Activated CD8-positive, alpha-beta memory T cell treated with anti-CD3 and anti-CD28 coated beads for 36 hours (primary cell): ENCODE results near the gene TCF20. TPM values are rescaled to one million over a fixed set of nuclear protein-coding genes. Genes with fewer than 3 reads are reported as not detected.

Experiments
- CTCF ChIA-PET: fragments of 350-600 bp; sonication (Branson Sonifier 250); formaldehyde crosslinking; loops from one replicate; lab custom pipeline; 2021; ENCODE audit warnings: antibody characterized with exemption; lab: Charles Lee
- POLR2A ChIA-PET: fragments of 350-600 bp; sonication (Branson Sonifier 250); formaldehyde crosslinking; loops from one replicate; lab custom pipeline; 2021; ENCODE audit warnings: antibody characterized with exemption; lab: Charles Lee
- total RNA-seq, 2 experiments: library from RNA; stranded (reverse); gene quantifications; one replicate each; pipeline ENCODE4 v1.2.3, GENCODE V29; 2021

Gene TCF20
- total RNA-seq, 2 experiments from 2014 or later: 65.3 to 68.0 TPM

DNA sequence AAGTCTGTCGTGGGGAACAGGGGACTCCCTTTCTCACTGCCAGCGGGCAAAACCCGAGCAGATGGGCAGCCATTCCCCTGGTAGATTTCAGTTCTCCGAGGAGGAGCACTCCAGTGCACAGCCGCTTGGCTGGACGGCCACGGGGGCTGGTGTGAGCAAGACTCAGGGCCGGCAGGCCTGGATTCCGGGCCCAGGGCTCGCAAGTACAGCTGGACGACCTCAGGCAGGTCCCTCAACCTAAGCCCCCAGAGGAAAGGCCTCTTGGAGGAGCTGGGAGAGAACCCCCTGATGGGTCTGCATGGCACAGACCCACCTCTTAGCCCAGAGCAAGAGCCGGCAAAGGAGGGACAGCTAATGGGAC, 31.3 kb upstream of the TCF20 start:
- ChIA-PET POLR2A (no interaction called here), CTCF (no interaction called here)

DNA sequence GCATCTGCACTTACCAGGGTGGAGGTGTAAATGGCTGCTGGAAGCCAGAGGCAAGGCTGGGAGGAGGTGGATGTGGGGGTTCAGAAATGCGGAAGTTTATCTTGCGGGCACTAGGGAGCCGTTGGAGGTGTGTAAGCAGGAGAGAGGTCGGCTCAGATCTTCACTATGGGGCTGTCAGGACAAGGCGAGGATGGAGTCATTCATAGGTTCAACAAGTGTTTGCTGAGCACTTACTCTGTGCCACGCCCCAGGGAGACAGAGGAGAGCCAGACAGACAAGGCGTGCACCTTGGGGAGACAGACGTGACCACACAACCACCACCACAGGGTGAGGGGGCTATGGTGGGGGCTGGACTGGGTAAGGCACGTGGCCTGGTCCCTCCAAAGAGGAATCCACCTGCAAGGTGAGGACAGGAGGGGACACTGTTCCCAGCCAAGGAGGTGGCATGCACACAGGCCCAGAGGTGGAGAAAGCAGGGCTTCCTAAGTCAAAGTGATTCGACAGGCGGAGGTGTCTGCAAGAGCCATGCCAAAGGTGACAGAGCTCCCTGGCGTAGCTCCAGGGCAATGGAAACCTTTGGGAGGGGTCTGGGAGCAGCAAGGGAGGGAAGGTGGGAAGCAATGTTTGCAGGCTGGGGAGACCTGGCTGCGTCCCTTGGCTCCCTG, 30.8 kb upstream of the TCF20 start:
- POLR2A ChIA-PET: no interaction called here
- CTCF ChIA-PET: no interaction called here

DNA sequence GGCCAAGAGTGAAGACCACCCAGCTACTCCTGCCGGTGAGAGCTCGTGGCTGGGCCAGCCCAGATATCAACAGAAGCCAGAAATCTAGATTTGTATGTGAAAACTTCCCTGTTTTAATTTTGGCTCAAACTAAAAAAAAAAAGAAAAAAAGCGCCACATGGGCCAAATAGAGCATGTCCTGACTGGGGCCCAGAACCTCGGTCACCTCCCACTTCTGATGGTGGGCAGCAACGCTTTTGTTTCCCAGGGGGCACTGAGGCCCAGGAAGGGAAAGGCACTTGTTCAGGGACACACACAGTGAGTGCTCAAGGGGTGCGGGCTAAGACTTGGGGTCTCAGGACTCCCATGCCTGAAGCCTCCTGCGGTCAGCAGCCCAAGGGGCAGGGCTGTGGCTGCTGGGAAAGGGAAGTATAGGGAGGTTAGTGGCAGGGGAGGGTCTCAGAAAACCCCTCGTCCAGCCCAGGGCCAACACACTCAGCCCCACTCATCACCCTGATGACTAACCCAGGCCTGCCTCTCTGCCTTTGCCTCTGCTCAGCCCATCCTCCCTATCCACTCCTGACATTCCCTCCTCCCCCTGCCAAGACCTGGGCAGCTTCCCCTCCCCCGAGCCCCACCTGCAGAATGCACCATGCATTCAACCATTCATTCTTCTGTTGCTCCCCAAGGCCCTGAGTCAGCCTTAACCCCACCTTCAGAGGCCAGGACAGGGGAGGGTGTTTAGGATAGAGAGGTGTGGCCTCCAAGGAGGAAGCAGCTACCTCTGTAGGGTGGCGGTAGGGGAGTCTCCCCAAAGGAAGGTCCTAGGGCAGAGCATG, 30.0 kb upstream of the TCF20 start:
- ChIA-PET POLR2A (no interaction called here), CTCF (no interaction called here)

DNA sequence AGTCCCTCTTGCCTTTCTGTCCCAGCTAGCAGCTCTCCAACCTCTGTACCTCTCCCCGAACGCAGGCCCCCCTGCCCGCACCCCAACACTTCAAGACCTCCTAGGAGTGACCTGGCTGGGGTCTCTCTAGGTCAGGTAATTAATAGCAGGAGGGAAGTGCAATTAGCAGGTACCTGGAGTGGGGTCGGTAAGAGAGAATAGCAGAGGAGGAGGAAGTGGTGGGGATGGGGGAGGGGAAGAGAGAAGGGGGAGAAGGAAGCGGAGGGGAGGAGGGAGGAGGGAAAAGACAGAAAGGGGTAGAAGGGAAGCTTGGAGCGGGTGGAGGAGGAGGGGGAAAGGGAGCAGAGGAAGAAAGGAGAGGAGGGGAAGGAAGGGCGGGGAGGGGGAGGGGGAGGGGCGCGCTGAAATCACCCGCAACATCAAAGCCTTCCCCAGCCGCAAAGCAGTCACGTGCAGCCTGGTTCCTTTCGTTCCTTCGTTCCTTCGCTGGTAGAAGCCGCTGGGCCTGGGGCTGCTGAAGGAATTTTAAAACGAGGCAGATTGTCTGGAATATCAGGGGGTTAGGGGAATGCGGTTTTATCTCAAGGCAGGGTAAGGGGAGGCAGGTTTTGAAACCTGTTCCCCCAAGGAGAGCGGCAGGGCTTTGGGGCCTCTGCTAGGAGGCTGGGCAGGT, 29.3 kb upstream of the TCF20 start:
- ChIA-PET POLR2A (interaction anchor here (0.6 kb wide), 1 partner anchor 180 kb away, joined by 3 read pairs; no protein-coding TSS in a partner anchor), CTCF (no interaction called here)

DNA sequence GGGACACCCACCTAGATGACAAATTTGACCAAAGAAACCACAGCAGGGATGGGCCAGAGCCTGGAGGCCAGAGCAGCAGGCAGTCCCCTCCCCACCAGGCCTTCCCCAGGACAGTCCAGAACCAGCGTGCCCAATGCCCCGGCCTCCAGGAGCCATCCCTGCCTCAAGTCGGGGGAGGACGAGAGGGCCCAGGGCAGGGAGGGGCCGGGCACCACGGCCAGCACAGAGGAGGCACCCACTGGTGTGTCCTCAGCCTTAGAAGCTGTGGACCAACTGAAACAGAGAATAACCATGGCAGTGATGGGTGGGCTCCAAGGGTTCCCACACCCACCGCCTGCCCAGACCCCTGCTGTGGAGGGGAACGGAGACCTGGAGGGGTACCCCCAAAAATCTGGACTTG, 28.3 kb upstream of the TCF20 start:
- ChIA-PET CTCF (no interaction called here), POLR2A (no interaction called here)

DNA sequence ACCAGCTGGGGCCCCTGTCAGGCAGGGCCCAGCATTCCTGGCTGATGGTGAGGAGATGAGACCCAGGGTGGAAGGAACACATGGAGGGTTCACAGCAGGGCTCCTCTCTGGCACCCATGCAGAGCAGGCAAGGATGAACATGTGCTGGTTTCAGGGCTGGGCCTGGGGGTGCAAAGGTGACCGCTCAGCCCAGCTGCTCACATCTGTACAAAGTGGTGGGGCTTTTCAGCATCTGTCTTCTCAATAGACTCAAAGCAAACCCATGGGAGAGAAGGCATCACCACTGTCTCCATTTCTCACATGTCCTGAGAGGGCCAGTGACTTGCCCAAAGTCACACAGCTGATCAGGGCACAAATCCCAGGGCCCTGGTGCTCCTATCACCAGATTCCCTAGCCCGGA, 27.3 kb upstream of the TCF20 start:
- ChIA-PET CTCF (interaction anchor here (1.3 kb wide), 1 partner anchor 16 kb away, joined by 4 read pairs; no protein-coding TSS in a partner anchor), POLR2A (no interaction called here)

DNA sequence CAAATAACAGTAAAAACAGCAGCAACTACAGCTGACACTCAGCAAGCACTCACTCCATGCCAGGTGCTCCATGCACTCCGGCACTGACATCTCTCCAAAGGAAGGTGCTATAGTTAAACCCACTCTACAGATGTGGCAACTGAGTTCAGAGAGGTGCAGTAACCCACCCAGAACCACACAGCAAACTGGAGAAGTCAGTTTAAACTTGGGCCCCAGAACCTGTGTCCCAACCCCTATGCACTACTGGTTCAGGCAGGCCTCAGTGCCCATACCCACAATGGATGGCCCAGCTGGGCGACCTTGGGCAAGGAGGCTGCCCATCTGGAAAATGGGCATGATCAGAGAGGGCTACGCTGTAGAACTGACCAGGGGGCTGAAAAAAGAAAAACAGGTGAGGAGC, 26.4 kb upstream of the TCF20 start:
- POLR2A ChIA-PET: no interaction called here
- CTCF ChIA-PET: interaction anchor here (1.3 kb wide), 1 partner anchor 17 kb away, joined by 4 read pairs; no protein-coding TSS in a partner anchor

DNA sequence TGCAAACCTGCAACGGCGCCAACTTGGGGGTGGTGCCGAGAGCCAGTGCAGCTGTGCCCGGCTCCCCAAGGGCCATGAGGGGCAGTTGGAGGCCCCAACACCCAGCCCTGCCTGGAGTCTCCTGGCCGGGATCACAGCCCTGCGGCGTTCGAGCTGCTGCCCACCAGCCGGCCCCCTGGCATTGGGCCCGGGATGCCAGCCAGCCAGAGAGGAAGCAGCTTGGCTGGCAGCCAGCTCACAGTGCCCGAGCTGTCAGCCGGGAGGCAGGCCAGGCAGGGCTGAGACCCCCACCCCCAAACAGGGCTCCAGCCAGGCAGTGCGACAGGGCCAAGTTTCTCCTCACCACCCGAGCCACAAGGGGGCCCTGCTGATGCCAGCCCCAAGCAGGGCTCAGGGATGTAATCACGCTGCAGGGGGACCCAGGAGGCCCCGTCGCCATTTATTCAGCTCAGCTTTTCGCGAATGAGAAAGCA, 26.0 kb upstream of the TCF20 start:
- POLR2A ChIA-PET: no interaction called here
- CTCF ChIA-PET: interaction anchor here (1.3 kb wide), 1 partner anchor 17 kb away, joined by 4 read pairs; no protein-coding TSS in a partner anchor

DNA sequence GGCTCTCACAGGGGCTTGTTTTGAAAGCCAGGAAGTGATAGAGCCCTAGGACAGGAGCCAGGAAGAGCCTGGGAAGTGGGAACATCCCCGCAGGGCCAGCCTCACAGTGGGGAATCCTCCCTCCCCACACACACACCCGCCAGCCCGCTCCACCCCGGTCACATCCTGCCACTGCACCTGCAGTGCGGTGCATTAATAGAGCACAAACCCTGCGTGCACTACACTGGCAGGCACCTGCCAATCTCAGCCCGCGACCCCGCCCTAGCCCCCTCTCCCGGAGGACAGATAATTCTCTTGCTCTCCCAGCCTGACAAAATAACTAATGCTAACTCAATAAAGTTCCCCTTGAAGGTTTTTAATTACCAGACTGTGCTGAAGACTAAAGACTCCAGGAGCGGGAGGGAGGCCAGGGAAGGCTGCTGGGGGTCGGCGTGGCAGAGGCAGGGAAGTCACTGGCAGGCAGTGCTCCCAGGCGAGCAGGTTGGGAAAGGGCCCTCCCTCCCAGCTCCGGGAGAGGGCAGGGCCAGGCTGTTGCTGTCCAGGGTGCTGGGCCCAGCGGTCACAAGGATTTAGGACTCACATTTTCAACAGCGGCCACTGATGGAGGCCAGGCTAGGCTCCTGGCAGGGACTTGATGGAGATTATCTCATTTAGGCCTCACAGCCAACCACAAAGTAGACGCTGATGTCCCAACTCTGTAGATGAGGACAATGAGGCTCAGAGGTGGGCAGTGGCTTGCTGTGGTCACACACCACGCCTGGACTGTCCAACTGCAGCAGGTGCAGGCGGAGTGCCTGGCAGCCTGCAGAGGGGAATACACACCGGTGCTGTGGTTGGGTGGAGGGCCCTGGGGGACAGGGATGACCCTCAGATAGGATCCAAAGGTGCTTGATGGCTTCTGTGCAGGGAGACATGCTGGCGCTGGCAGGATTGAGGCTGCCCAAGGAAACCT, 23.9 kb upstream of the TCF20 start:
- ChIA-PET POLR2A (no interaction called here), CTCF (no interaction called here)

DNA sequence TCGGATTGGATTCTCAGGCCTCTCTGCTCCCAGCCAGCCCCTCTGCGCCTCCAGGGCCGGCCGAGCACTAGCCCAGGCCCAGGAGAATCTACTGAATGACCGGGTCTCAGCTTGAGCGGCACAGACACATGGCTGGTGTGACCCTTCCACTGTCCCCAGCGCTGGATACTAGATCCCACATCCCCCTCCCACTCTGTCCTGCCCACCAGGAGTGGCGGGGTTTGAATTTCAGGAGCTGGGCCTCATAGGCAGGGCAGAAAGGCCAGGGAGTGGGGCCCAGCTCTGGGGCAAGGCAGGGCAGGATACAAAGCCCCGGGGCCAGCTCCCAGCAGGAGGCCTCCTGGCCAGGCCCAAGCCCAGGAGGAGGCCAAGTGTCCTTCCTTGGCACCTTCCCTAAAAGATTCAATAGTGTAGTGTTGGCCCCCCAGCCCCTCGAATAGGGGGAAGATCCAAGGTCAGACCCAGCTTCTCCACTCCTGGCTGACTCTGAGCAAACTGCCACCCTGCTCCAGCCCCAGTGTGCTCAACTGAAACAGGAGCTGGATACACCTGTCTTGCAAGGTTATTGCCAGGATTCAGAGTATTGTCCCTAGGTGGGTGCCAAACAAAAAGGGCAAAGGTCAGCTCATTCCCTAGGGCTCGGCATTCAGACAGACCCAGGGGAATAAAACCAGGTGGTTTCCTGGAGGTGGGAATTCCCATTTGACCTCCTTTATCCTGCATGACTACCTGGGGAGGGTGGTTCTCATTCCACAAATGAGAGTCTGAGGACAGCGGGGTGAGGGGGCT, 22.5 kb upstream of the TCF20 start:
- ChIA-PET POLR2A (no interaction called here), CTCF (no interaction called here)

DNA sequence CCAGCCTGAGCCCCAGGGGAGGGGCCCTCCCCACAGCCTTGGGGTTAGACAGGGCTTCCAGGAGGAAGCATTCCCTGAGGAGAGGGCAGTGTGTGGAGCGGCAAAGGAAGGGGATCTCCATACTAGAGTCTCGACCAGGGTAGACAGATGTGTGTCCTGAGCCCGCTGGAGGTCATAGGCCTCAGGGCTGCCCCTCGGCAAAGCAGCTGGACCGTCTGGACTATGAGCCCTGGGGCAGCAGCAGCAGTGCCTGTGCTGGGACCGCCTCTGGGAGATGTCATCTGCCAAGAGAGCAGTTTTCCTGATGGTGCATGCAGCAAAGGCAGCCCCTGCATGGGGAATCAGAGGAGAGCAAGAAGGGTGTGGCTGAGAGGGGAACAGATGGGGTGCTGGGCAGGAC, 20.8 kb upstream of the TCF20 start:
- ChIA-PET CTCF (no interaction called here), POLR2A (no interaction called here)

DNA sequence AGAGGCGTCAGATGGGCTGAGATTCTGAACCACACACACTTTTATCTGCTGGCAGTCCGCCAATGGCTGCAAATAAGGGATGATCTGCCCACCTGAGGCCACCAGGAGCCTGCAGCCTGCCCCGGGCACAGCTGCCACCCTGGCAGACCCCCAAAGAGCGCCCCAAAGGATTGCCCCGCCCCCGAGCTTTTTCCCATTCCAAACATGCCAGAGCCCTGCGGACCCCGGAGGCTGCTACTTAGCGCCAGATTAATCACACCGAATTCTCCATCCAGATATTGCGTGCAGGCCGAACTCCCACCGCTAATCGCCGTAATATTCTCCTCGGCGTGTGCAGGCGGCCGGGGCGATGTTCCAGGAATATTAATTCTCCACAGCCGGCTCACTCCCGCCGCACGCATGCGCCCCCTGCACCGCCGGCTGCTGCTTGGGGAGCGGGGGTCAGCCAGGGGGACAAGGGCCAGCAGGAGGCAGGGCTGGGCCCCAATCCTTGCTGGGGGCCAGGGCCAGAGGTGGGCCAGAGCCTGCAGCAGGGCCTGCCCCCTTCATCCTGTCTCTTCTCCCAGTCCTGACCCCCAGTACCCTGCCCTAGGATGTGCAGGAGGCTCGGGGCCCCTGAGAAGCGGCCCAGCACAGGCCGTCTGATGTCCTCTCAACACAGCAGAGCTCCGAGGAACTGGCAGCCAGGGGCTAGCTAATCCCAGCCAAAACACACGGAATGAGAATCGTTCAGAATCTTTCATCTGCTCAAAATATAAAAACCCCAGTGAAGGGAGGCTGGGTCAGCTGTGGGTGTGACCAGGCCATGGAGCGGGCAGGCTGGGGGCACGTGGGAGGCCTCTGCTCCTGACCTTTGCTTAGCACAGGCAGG, 19.5 kb upstream of the TCF20 start:
- ChIA-PET CTCF (no interaction called here), POLR2A (no interaction called here)

DNA sequence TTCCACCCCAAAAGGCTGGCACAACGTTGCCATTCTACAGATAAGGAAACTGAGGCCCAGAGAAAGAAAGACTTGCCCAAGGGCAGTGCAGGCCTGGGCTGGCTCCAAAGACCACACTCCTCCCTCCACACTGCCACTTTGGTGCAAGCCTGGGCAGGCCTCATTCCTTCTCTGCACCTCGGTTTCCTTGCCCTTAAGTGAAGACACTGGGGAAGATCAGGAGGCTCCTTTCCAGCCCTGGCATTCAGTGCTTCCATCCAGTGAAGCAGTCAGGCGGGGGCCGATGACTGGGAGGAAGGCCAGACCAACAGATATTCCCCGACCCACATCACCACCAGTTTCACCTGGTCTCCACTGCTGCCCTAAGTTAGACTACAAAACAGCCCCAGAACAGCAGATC, 18.3 kb upstream of the TCF20 start:
- CTCF ChIA-PET: no interaction called here

DNA sequence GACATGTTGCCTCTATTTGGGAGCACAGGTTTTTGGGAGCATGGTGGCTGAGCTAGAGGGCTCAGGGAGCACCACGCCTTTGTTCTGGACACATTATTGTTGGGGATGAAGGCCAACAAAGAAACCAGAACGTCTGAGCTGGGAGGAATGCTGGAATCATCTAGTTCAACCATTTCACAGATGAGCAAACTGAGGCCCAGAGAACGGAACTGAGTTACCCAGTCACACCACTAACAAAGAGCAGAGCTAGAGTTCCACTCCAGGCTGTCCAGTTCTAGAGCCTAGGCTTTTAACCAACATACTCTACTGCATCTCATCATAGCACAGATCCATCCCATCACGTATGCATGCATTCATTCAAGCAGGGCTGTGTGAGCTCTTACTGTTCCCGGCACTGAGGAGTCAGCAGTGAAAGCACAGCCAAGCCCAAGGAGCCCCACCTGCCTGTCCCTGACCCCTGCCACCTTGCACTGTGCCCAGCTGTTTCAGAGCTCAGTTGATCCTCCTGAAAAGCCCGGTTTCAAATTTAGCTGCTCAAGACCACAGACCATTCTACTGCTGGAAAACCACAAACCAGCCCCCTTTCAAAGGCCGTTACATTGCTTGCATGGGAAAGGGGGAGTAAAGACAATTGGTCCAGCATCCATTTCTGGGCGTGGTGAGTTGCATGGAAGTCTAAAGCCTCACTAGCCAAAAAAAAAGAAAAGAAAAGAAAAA, 16.9 kb upstream of the TCF20 start:
- CTCF ChIA-PET: interaction anchor here (1.0 kb wide), 1 partner anchor 118 kb away, joined by 3 read pairs; no protein-coding TSS in a partner anchor
- POLR2A ChIA-PET: no interaction called here

More for the DNA sequence above, 18.3 kb upstream of the TCF20 start:
- POLR2A ChIA-PET: no interaction called here

DNA sequence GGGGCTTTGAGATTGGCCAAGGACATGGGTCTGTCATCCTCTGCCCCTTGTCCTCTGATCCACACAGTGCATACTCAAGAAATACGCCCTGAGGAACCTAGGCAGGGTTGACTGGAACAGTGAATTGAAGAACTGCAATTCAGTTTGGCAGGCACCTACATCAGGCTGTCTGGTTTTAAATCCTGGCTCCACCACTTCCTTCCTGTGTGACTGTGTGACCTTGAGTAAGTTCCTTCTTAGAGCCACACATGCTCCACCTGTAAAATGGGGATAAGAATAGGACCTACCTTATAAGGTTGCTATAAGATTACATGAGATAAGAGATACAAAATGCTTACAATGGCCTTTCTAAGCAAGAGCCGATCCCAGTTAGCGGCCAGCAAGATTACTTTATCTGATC, 15.8 kb upstream of the TCF20 start:
- ChIA-PET POLR2A (interaction anchor here (0.6 kb wide), 1 partner anchor 352 kb away, joined by 7 read pairs; no protein-coding TSS in a partner anchor), CTCF (interaction anchor here (0.6 to 1.0 kb wide), 2 partner anchors 117 to 268 kb away, joined by 3 read pairs; no protein-coding TSS in a partner anchor)

DNA sequence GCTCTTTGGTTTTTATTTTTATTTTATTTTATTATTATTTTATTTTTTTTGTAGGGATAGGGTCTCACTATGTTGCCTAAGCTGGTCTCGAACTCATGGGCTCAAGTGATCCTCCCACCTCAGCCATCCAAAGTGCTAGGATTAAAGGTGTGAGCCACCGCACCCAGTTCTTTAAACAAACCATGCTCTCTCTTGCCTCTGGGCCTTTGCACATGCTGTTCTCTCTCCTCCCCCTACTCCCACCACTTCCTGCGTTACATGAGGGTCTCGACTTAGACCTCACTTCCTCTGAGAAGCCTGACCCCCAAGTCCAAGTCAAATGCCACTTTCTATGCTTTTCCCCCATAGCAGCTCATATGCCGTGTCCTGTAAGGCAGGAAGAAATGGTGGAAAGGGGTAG, 15.2 kb upstream of the TCF20 start:
- ChIA-PET CTCF (interaction anchor here (0.6 kb wide), 1 partner anchor 268 kb away, joined by 3 read pairs; no protein-coding TSS in a partner anchor), POLR2A (interaction anchor here (0.6 kb wide), 1 partner anchor 353 kb away, joined by 7 read pairs; no protein-coding TSS in a partner anchor)
